ENCODE data around the gene UNK. TPM values are rescaled to one million over a fixed set of nuclear protein-coding genes. Genes with fewer than 3 reads are reported as not detected.
A peak's percentile ranks its signal among the peaks of the same experiment; 100 is the strongest.

The UNK gene
- total and polyA plus RNA-seq, 2 donors from 2014 or later: 12.0 to 35.5 TPM

DNA sequence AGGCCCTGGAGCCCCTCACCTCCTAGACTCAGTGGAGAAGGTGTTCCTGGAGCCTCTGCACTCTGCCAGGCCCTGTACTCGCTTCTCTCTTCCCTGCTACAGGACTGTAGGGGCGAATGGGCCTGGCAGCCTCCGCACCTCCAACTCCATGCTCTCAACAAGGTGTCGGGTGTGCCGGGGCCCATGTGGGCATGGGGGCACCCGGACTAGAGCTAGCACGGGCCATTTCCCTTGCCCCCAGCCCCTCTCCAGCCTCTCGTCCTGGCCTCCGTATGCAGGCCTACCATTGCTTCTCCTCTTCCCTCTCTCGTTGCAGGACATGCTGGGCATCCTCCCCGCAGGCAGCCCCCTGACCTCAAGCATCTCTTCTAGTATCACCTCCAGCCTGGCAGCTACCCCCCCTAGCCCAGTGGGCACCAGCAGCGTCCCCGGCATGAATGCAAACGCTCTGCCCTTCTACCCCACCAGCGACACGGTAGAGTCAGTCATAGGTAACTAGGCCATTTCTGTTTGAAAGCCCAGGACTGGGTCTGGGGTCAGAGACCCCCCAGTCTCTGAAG lies 33.8 kb downstream of the UNK start:
- Histone ChIP-seq H3K4me1 (ENCODE audit: control insufficient read depth in 2 of 3, insufficient read depth in 2 of 3, low read depth in 1 of 3, low read length in 3 of 3) (peaks cover 0 to 7% (median 6%) of the 10 kb centered on the region in 3 donors), H3K27ac (ENCODE audit: low read depth in 2 of 2, low read length in 2 of 2) (no peak overlapping the region), H3K9ac (ENCODE audit: low read length in 3 of 3) (no peak overlapping the region), H3K9me3 (ENCODE audit: control insufficient read depth in 2 of 3, insufficient read depth in 1 of 3, low read length in 3 of 3) (no peaks in the 10 kb centered on the region), H3K36me3 (ENCODE audit: control insufficient read depth in 2 of 3, insufficient read depth in 3 of 3, low read length in 3 of 3) (peaks cover 2 to 49% (median 35%) of the 10 kb centered on the region in 3 donors), H3K4me3 (ENCODE audit: low read length in 3 of 3) (no peak overlapping the region), H3K27me3 (ENCODE audit: control insufficient read depth, insufficient read depth, low read length) (no peaks in the 10 kb centered on the region)
- intact Hi-C loops (cut with DNase I): no loop called here
- DNase-seq (no peak), FAIRE-seq (no peak)
- TF ChIP-seq, protein P1, sequence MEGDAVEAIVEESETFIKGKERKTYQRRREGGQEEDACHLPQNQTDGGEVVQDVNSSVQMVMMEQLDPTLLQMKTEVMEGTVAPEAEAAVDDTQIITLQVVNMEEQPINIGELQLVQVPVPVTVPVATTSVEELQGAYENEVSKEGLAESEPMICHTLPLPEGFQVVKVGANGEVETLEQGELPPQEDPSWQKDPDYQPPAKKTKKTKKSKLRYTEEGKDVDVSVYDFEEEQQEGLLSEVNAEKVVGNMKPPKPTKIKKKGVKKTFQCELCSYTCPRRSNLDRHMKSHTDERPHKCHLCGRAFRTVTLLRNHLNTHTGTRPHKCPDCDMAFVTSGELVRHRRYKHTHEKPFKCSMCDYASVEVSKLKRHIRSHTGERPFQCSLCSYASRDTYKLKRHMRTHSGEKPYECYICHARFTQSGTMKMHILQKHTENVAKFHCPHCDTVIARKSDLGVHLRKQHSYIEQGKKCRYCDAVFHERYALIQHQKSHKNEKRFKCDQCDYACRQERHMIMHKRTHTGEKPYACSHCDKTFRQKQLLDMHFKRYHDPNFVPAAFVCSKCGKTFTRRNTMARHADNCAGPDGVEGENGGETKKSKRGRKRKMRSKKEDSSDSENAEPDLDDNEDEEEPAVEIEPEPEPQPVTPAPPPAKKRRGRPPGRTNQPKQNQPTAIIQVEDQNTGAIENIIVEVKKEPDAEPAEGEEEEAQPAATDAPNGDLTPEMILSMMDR (IDR thresholded peaks at IDR 0.05; ENCODE audit: borderline replicate concordance, extremely low read depth, insufficient read depth): no peak

DNA sequence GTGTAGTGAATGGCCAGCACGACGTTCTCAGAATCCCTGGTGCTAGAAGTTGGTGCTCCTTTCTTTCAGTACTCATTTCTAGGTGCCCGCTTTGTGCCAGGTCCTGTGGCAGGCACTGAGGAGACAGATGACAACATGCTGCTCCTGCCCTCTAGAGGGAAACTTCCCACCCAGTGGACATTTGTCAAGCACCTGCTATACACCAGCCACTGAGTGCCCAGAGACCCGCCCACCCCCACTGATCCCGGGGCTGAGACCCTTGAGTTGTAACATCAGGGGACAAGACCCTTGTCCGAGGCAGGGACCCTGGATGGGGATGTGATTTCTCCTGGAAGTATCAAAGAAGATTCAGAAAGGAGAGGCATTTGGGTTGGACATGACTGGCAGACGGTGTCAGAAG lies 34.5 kb downstream of the UNK start:
- H3K9ac ChIP-seq (ENCODE audit: low read length in 3 of 3): no peak overlapping the region
- no peak for DNase-seq
- no peak overlapping the region for H3K27ac ChIP-seq (ENCODE audit: low read depth in 2 of 2, low read length in 2 of 2)
- peaks cover 0 to 7% (median 6%) of the 10 kb centered on the region in 3 donors for H3K4me1 ChIP-seq (ENCODE audit: control insufficient read depth in 2 of 3, insufficient read depth in 2 of 3, low read depth in 1 of 3, low read length in 3 of 3)
- H3K36me3 ChIP-seq (ENCODE audit: control insufficient read depth in 2 of 3, insufficient read depth in 3 of 3, low read length in 3 of 3): peaks cover 2 to 48% (median 35%) of the 10 kb centered on the region in 3 donors
- H3K9me3 ChIP-seq (ENCODE audit: control insufficient read depth in 2 of 3, insufficient read depth in 1 of 3, low read length in 3 of 3): no peaks in the 10 kb centered on the region
- intact Hi-C loops (cut with DNase I): no loop called here
- H3K4me3 ChIP-seq (ENCODE audit: low read length in 3 of 3): no peak overlapping the region
- FAIRE-seq: no peak
- H3K27me3 ChIP-seq (ENCODE audit: control insufficient read depth, insufficient read depth, low read length): no peaks in the 10 kb centered on the region
- TF ChIP-seq, protein P1 (IDR thresholded peaks at IDR 0.05; ENCODE audit: borderline replicate concordance, extremely low read depth, insufficient read depth): no peak

DNA sequence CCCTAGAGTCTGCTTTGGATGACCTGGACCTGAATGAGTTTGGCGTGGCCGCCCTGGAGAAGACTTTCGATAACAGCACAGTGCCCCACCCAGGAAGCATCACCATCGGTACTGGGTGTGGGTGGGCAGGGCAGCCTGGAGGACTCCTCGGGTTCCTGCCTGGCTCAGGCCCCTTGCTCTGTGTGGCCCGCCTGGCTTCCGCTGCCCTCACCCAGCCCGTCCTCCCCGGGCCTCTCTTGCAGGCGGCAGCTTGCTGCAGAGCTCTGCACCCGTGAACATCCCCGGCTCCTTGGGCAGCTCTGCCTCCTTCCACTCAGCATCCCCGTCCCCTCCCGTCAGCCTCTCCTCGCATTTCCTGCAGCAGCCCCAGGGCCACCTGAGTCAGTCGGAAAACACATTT lies 35.1 kb downstream of the UNK start:
- Histone ChIP-seq H3K27me3 (ENCODE audit: control insufficient read depth, insufficient read depth, low read length) (no peaks in the 10 kb centered on the region), H3K36me3 (ENCODE audit: control insufficient read depth in 2 of 3, insufficient read depth in 3 of 3, low read length in 3 of 3) (peaks cover 2 to 48% (median 32%) of the 10 kb centered on the region in 3 donors), H3K9ac (ENCODE audit: low read length in 3 of 3) (no peak overlapping the region), H3K9me3 (ENCODE audit: control insufficient read depth in 2 of 3, insufficient read depth in 1 of 3, low read length in 3 of 3) (no peaks in the 10 kb centered on the region), H3K4me1 (ENCODE audit: control insufficient read depth in 2 of 3, insufficient read depth in 2 of 3, low read depth in 1 of 3, low read length in 3 of 3) (peaks cover 0 to 7% (median 6%) of the 10 kb centered on the region in 3 donors), H3K4me3 (ENCODE audit: low read length in 3 of 3) (no peak overlapping the region), H3K27ac (ENCODE audit: low read depth in 2 of 2, low read length in 2 of 2) (no peak overlapping the region)
- intact Hi-C loops (cut with DNase I): no loop called here
- DNase-seq (peak in 1 of 5 donors; percentile 72), FAIRE-seq (no peak)
- TF ChIP-seq, protein P1 (IDR thresholded peaks at IDR 0.05; ENCODE audit: borderline replicate concordance, extremely low read depth, insufficient read depth): no peak

Measured in kidney (tissue), 14 donors.